Measurements from ENCODE around the gene ANKRD31.
"Not testable (repeated sequence)": the region's sequence is repeated elsewhere in the genome, so short reads cannot be mapped to it uniquely, and the experiment has no call there.

The ANKRD31 gene

GRCh38 chr5:75138689-75139088 lies 98.0 kb downstream of the ANKRD31 start:
- no peak for DNase-seq

GRCh38 chr5:75130818-75131349 lies 105.8 kb downstream of the ANKRD31 start:
- no peak for DNase-seq

GRCh38 chr5:75116856-75117255 lies 119.8 kb downstream of the ANKRD31 start:
- no peak for DNase-seq

- DNase-seq: not testable (repeated sequence)
Observed at GRCh38 chr5:75114311-75114710, 122.4 kb downstream of the ANKRD31 start.

- DNase-seq: no peak
Observed at GRCh38 chr5:75113354-75114113, 123.1 kb downstream of the ANKRD31 start.

GRCh38 chr5:75108931-75109596 lies 127.6 kb downstream of the ANKRD31 start:
- no peak for DNase-seq

GRCh38 chr5:75108515-75108914 lies 128.2 kb downstream of the ANKRD31 start:
- no peak for DNase-seq

- not testable (repeated sequence) for DNase-seq
Observed at GRCh38 chr5:75095956-75096355, 140.7 kb downstream of the ANKRD31 start.

GRCh38 chr5:75091597-75091996 lies 145.1 kb downstream of the ANKRD31 start:
- no peak for DNase-seq

- DNase-seq: no peak
Observed at GRCh38 chr5:75089662-75090061, 147.0 kb downstream of the ANKRD31 start.

- no peak for DNase-seq
Observed at GRCh38 chr5:75089137-75089536, 147.5 kb downstream of the ANKRD31 start.

GRCh38 chr5:75088648-75089047 lies 148.0 kb downstream of the ANKRD31 start:
- DNase-seq: no peak

- no peak for DNase-seq
Observed at GRCh38 chr5:75081510-75081909, 155.2 kb downstream of the ANKRD31 start.

GRCh38 chr5:75079346-75079745 lies 157.3 kb downstream of the ANKRD31 start:
- DNase-seq: not testable (repeated sequence)

- DNase-seq: no peak
Observed at GRCh38 chr5:75078027-75078426, 158.7 kb downstream of the ANKRD31 start.

GRCh38 chr5:75072061-75072460 lies 164.6 kb downstream of the ANKRD31 start:
- no peak for DNase-seq

GRCh38 chr5:75071100-75071499 lies 165.6 kb downstream of the ANKRD31 start:
- DNase-seq: no peak

GRCh38 chr5:75067434-75067833 lies 169.2 kb downstream of the ANKRD31 start:
- no peak for DNase-seq

- DNase-seq: no peak
Observed at GRCh38 chr5:75062925-75063531, 173.7 kb downstream of the ANKRD31 start.

- no peak for DNase-seq
Observed at GRCh38 chr5:75059912-75060545, 176.6 kb downstream of the ANKRD31 start.

- no peak for DNase-seq
Observed at GRCh38 chr5:75058986-75059535, 177.6 kb downstream of the ANKRD31 start.

- DNase-seq: no peak
Observed at GRCh38 chr5:75057561-75057960, 179.1 kb downstream of the ANKRD31 start.

GRCh38 chr5:75055727-75056144 lies 180.9 kb downstream of the ANKRD31 start:
- DNase-seq: no peak
